H9 (cell line): ENCODE measurements around the gene COG4. TPM values are rescaled to one million over a fixed set of nuclear protein-coding genes. Genes with fewer than 3 reads are reported as not detected.

Experiments
- DNase-seq: peaks from one replicate; pipeline ENCODE4 v3.0.0-alpha.2; 2017
- H2AFZ ChIP-seq: one replicate; pipeline ENCODE4 v1.6.1; 2013; ENCODE audit warnings: mild to moderate bottlenecking, low read length, control low read depth, moderate library complexity
- H2AK5ac ChIP-seq: 2 replicates; pipeline ENCODE4 v1.6.1; 2013; ENCODE audit warnings: low read length, control low read depth, mixed read lengths; ENCODE audit not compliant: insufficient read length
- H2BK120ac ChIP-seq: one replicate; pipeline ENCODE4 v1.6.1; 2013; ENCODE audit warnings: low read depth, mild to moderate bottlenecking, low read length, control low read depth, inconsistent platforms; ENCODE audit not compliant: poor library complexity, severe bottlenecking
- H2BK12ac ChIP-seq: 2 replicates; pipeline ENCODE4 v1.6.1; 2013; ENCODE audit warnings: low read length, control low read depth, mixed read lengths, low read depth; ENCODE audit not compliant: insufficient read length
- H2BK15ac ChIP-seq: 2 replicates; pipeline ENCODE4 v1.6.1; 2013; ENCODE audit warnings: low read depth, low read length, control low read depth
- H2BK20ac ChIP-seq: one replicate; pipeline ENCODE4 v1.6.1; 2013; ENCODE audit warnings: low read depth, mild to moderate bottlenecking, low read length, control low read depth, inconsistent platforms; ENCODE audit not compliant: poor library complexity, severe bottlenecking
- H2BK5ac ChIP-seq: 2 replicates; pipeline ENCODE4 v1.6.1; 2013; ENCODE audit warnings: low read length, control low read depth, mixed read lengths; ENCODE audit not compliant: insufficient read length
- H3K14ac ChIP-seq: 2 replicates; pipeline ENCODE4 v1.6.1; 2013; ENCODE audit warnings: low read length, control low read depth; ENCODE audit not compliant: insufficient read depth
- H3K18ac ChIP-seq: 2 replicates; pipeline ENCODE4 v1.6.1; 2013; ENCODE audit warnings: low read depth, mild to moderate bottlenecking, mixed read lengths, low read length, control low read depth; ENCODE audit not compliant: insufficient read length
- H3K23ac ChIP-seq: 2 replicates; pipeline ENCODE4 v1.6.1; 2013; ENCODE audit warnings: low read length, control low read depth, mixed read lengths, low read depth; ENCODE audit not compliant: insufficient read length
- H3K23me2 ChIP-seq: 2 replicates; pipeline ENCODE4 v1.6.1; 2013; ENCODE audit warnings: low read depth, mild to moderate bottlenecking, mixed read lengths, low read length, control low read depth; ENCODE audit not compliant: insufficient read length, poor library complexity, severe bottlenecking
- H3K27ac ChIP-seq: 2 replicates; pipeline ENCODE4 v1.5.1; 2013; ENCODE audit warnings: low read length, control low read depth, mixed read lengths, low read depth; ENCODE audit not compliant: insufficient read length
- H3K27me3 ChIP-seq: 2 replicates; pipeline ENCODE4 v1.6.1; 2013; ENCODE audit warnings: low read length, control low read depth, inconsistent platforms; ENCODE audit not compliant: insufficient read depth
- H3K4ac ChIP-seq: 2 replicates; pipeline ENCODE4 v1.6.1; 2013; ENCODE audit warnings: low read depth, mild to moderate bottlenecking, control low read depth, inconsistent platforms, low read length, moderate library complexity
- H3K4me1 ChIP-seq: 2 replicates; pipeline ENCODE4 v1.6.1; 2013; ENCODE audit warnings: low read length, control low read depth, inconsistent platforms; ENCODE audit not compliant: insufficient read depth
- H3K4me2 ChIP-seq: 2 replicates; pipeline ENCODE4 v1.6.1; 2013; ENCODE audit warnings: low read length, control low read depth, mixed read lengths; ENCODE audit not compliant: insufficient read length, insufficient read depth
- H3K56ac ChIP-seq: 2 replicates; pipeline ENCODE4 v1.6.1; 2013; ENCODE audit warnings: low read depth, mild to moderate bottlenecking, mixed read lengths, low read length, control low read depth; ENCODE audit not compliant: insufficient read length
- H3K79me1 ChIP-seq: 2 replicates; pipeline ENCODE4 v1.6.1; 2013; ENCODE audit warnings: low read depth, mild to moderate bottlenecking, moderate library complexity, low read length, control low read depth, inconsistent platforms; ENCODE audit not compliant: insufficient read depth, poor library complexity, severe bottlenecking
- H3K79me2 ChIP-seq: 2 replicates; pipeline ENCODE4 v1.6.1; 2013; ENCODE audit warnings: low read length, control low read depth, inconsistent platforms; ENCODE audit not compliant: insufficient read depth
- H3K9ac ChIP-seq: 2 replicates; pipeline ENCODE4 v1.6.1; 2013; ENCODE audit warnings: low read length, control low read depth, mixed read lengths; ENCODE audit not compliant: insufficient read length; ENCODE audit errors: extremely low read depth
- H3K9me3 ChIP-seq: one replicate; pipeline ENCODE4 v1.6.1; 2013; ENCODE audit warnings: low read depth, low read length, inconsistent platforms; ENCODE audit not compliant: control insufficient read depth
- H3T11ph ChIP-seq: one replicate; pipeline ENCODE4 v1.6.1; 2013; ENCODE audit warnings: mild to moderate bottlenecking, low read length, control low read depth, inconsistent platforms
- H4K20me1 ChIP-seq: one replicate; pipeline ENCODE4 v1.6.1; 2013; ENCODE audit not compliant: control insufficient read depth, insufficient read length, insufficient read depth
- H4K5ac ChIP-seq: 2 replicates; pipeline ENCODE4 v1.6.1; 2013; ENCODE audit warnings: low read depth, mild to moderate bottlenecking, mixed read lengths, low read length, control low read depth; ENCODE audit not compliant: insufficient read length
- H4K8ac ChIP-seq: replicated peaks from 2 replicates; pipeline ENCODE4 v1.6.1; 2013; ENCODE audit warnings: low read length, control low read depth, mixed read lengths, low read depth; ENCODE audit not compliant: insufficient read length
- H4K91ac ChIP-seq: 2 replicates; pipeline ENCODE4 v1.6.1; 2013; ENCODE audit warnings: low read depth, mild to moderate bottlenecking, moderate library complexity, mixed read lengths, low read length, control low read depth; ENCODE audit not compliant: insufficient read length
- H3K27ac Mint-ChIP-seq, 3 experiments: 2 replicates in 2 of 3; 3 replicates in 1 of 3; pipeline ENCODE4 v1.8.0; 2020 to 2021; ENCODE audit warnings: mixed read lengths in 3 of 3, mild to moderate bottlenecking in 1 of 3, moderate library complexity in 1 of 3
- H3K27me3 Mint-ChIP-seq: 2 replicates; pipeline ENCODE4 v1.8.0; 2021; ENCODE audit warnings: low read depth, mild to moderate bottlenecking, moderate library complexity, mixed read lengths
- H3K36me3 Mint-ChIP-seq, 3 experiments: 2 replicates in 2 of 3; 3 replicates in 1 of 3; pipeline ENCODE4 v1.8.0; 2020 to 2021; ENCODE audit warnings: low read depth in 3 of 3, mixed read lengths in 3 of 3; ENCODE audit not compliant: insufficient read depth in 1 of 3
- H3K4me1 Mint-ChIP-seq, 2 experiments: 2 replicates each; pipeline ENCODE4 v1.8.0; 2020; ENCODE audit warnings: mixed read lengths in 2 of 2
- H3K4me3 Mint-ChIP-seq, 2 experiments: 2 replicates in 1 of 2; 3 replicates in 1 of 2; pipeline ENCODE4 v1.8.0; 2020 to 2021; ENCODE audit warnings: mild to moderate bottlenecking in 2 of 2, mixed read lengths in 2 of 2, moderate library complexity in 1 of 2
- H3K9me3 Mint-ChIP-seq, 2 experiments: 2 replicates in 1 of 2; 3 replicates in 1 of 2; pipeline ENCODE4 v1.8.0; 2020; ENCODE audit warnings: mild to moderate bottlenecking in 2 of 2, mixed read lengths in 2 of 2, moderate library complexity in 1 of 2
- WGBS: extraction: QIAGEN DNeasy Blood & Tissue Kit; methylation state at CpG from one replicate; pipeline ENCODE4 v1.1.7; 2013; ENCODE audit warnings: missing lambda C conversion rate, low lambda C conversion rate, mixed read lengths; ENCODE audit not compliant: insufficient read length; ENCODE audit errors: extremely low coverage; 5-methylcytosine and 5-hydroxymethylcytosine counted together
- total RNA-seq: library from RNA; stranded (reverse); gene quantifications from 2 replicates; pipeline ENCODE4 v1.2.1, GENCODE V29; 2021
- TF ChIP-seq, protein P1 (sequence below): fragments of 200-600 bp; sonication (generic); conservative IDR thresholded peaks from 3 replicates; pipeline ENCODE4 v1.8.0; 2021; ENCODE audit warnings: antibody characterized with exemption, mild to moderate bottlenecking

The COG4 gene
- total RNA-seq, 1 experiment from 2014 or later, result 51.9 TPM

- no peaks in the 10 kb centered on the region for H3K79me2 ChIP-seq
- no peaks in the 10 kb centered on the region for H3K27me3 ChIP-seq
- no CpG with 5 or more reads among the region's 6 CpGs for WGBS
- H2BK20ac ChIP-seq, result no peak overlapping the region
- H3K23me2 ChIP-seq, result no peaks in the 10 kb centered on the region
- no peak overlapping the region for H3K23ac ChIP-seq
- H3K18ac ChIP-seq, result no peak overlapping the region
- Mint-ChIP-seq H3K36me3 (no peaks in the 10 kb centered on the region; a peak in 1 of 7 replicates), H3K27ac (peak overlapping the region in 1 of 3 experiments; percentile 52; a peak in 1 of 7 replicates), H3K4me1 (peaks cover 12% of the 10 kb centered on the region in 2 experiments), H3K27me3 (no peaks in the 10 kb centered on the region), H3K9me3 (no peaks in the 10 kb centered on the region), H3K4me3 (no peak overlapping the region)
- H3K14ac ChIP-seq, result no peak overlapping the region
- no peak overlapping the region for H2BK12ac ChIP-seq
- H3K27ac ChIP-seq, result no peak overlapping the region
- H4K5ac ChIP-seq, result no peak overlapping the region
- no peak overlapping the region for H3T11ph ChIP-seq
- H4K8ac ChIP-seq, result no peak overlapping the region
- H4K91ac ChIP-seq, result no peak overlapping the region
- no peaks in the 10 kb centered on the region for H3K9me3 ChIP-seq
- TF ChIP-seq, protein P1, sequence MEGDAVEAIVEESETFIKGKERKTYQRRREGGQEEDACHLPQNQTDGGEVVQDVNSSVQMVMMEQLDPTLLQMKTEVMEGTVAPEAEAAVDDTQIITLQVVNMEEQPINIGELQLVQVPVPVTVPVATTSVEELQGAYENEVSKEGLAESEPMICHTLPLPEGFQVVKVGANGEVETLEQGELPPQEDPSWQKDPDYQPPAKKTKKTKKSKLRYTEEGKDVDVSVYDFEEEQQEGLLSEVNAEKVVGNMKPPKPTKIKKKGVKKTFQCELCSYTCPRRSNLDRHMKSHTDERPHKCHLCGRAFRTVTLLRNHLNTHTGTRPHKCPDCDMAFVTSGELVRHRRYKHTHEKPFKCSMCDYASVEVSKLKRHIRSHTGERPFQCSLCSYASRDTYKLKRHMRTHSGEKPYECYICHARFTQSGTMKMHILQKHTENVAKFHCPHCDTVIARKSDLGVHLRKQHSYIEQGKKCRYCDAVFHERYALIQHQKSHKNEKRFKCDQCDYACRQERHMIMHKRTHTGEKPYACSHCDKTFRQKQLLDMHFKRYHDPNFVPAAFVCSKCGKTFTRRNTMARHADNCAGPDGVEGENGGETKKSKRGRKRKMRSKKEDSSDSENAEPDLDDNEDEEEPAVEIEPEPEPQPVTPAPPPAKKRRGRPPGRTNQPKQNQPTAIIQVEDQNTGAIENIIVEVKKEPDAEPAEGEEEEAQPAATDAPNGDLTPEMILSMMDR, result no peak
- H2BK15ac ChIP-seq, result no peak overlapping the region
- H3K4me2 ChIP-seq, result no peak overlapping the region
- DNase-seq, result no peak
- no peak overlapping the region for H2AFZ ChIP-seq
- no peaks in the 10 kb centered on the region for H3K79me1 ChIP-seq
- no peak overlapping the region for H2AK5ac ChIP-seq
- no peak overlapping the region for H2BK5ac ChIP-seq
- peaks cover 3% of the 10 kb centered on the region; the same call in 1 of the 2 replicates for H3K4me1 ChIP-seq
- H4K20me1 ChIP-seq, result no peaks in the 10 kb centered on the region
- no peak overlapping the region for H3K4ac ChIP-seq
- no peak overlapping the region for H2BK120ac ChIP-seq
- no peak overlapping the region for H3K56ac ChIP-seq
- H3K9ac ChIP-seq, result no peak overlapping the region
Measured at GRCh38 chr16:70448075-70448474, 75.3 kb downstream of the COG4 start.
